ENCODE measurements around the gene SLC8A2.

The SLC8A2 gene

DNA sequence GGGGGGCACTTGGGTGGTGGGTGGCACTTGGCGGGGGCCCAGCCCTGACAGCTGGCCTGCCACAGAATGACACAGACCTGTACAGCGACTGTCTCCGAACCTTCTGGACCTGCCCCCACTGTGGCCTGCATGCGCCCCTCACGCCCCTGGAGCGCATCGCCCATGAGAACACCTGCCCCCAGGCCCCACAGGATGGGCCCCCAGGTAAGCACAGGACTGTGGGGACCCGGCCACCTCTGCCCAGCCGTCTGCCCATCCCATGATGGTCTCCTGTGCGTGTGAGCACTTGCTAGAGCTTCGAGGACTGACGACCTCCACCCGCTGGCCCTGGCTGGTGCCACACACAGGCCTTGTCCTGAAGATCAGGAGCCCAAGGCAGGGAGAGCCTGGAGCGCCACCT is 90.6 kb downstream of the SLC8A2 start:
- no peak for DNase-seq (ENCODE audit: low spot score)

DNA sequence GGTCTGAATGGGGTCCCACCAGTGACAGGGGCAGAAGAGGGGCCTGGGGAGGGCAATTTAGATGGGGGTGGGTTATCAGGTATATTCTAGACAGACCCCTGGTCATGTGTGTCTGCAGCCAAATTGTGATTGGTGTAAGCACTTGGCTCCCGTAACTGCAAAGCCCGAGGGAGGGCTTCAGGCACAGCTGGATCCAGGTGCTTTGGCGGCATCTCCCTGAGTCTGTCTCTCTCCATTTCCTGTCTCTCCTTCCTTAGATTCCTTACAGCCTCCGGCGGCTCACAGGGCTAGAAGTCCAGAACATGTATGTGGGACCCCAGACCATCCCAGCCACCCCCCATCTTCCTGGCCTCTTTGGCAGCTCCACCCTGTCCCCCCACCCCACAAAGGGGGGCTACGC is 91.1 kb downstream of the SLC8A2 start:
- DNase-seq (ENCODE audit: low spot score), result no peak

DNA sequence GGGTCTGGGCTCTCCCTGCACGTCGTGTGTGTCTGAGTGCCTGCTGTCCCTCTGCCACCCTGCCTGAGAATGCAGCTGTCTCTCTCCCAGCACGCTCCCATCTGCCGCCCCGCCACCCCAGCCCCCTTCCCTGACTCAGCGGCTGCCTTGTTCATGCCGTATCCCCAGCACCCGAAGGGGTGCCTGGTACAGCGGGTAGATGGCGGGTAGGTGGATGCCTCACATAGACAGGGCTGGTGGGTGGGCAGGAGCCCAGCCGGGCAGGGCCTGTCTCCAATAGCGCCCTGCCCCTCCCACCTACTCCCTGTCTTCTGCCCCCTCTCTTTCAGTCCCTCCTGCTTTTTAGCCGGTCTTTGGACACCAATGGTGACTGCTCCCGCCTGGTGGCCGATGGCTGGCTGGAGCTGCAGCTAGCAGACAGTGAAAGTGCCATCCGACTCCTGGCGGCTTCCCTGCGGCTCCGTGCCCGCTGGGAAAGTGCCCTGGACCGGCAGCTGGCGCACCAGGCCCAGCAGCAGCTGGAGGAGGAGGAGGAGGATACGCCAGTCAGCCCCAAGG is 92.2 kb downstream of the SLC8A2 start:
- DNase-seq (ENCODE audit: low spot score), result no peak

DNA sequence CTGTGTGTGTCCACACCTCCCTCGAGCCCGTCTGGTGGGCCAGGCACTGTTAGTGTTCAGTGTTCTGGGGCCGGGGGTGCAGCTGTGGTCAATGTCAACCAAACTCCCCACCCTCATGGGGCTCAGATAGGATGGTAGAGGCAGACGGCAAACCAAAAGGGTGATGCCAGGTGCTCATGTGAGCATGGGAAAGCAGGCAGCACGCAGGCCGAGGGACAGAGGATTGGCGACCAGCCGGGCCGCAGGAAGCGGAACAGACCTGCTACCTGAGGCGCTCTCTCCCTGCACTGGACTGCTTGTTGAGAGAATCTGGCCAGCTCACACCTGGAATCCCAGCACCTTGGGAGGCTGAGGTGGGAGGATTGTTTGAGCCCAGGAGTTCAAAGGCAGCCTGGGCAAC is 93.4 kb downstream of the SLC8A2 start:
- DNase-seq (ENCODE audit: low spot score), result no peak

Data from NAMALWA (cell line).